Endothelial cell of umbilical vein (primary cell): Measurements from ENCODE around the gene TRMT1. TPM values are rescaled to one million over a fixed set of nuclear protein-coding genes. Genes with fewer than 3 reads are reported as not detected.

ENCODE experiments used
- BruUV-seq: library from RNA; stranded (reverse); fragments of 400-500 nt; replicated peaks from 2 replicates; lab custom pipeline; 2021; lab: Mats Ljungman, UMichigan
- CTCF ChIA-PET: fragments of 300-600, 350-600 bp; sonication (Branson Sonifier 250); formaldehyde crosslinking; loops from one replicate; lab custom pipeline; 2021; ENCODE audit warnings: antibody characterized with exemption, inconsistent platforms; lab: Charles Lee
- POLR2A ChIA-PET: fragments of 300-600, 350-600 bp; sonication (Branson Sonifier 250); formaldehyde crosslinking; loops from one replicate; lab custom pipeline; 2021; ENCODE audit warnings: antibody characterized with exemption, inconsistent platforms; lab: Charles Lee
- DNase-seq: peaks from one replicate; pipeline ENCODE4 v3.0.0-alpha.2; 2011; ENCODE audit warnings: low read depth, low spot score
- FAIRE-seq: peaks from 2 replicates; lab custom pipeline; 2011; peaks lifted over from hg19 to GRCh38; lab: Jason Lieb, UNC
- H2AFZ ChIP-seq: 2 replicates; pipeline ENCODE4 v1.6.0; 2012; ENCODE audit warnings: low read depth, low read length, control low read depth, inconsistent platforms
- H3K27ac ChIP-seq: 2 replicates; pipeline ENCODE4 v1.5.1; 2011; ENCODE audit warnings: low read depth, mild to moderate bottlenecking, control low read depth, low read length, moderate library complexity; ENCODE audit not compliant: insufficient read depth
- H3K27me3 ChIP-seq, 2 experiments: 2 replicates each; pipeline versions ENCODE4 v1.6.0 to v1.6.1; 2011; ENCODE audit warnings: low read length in 2 of 2, mixed read lengths in 1 of 2; ENCODE audit not compliant: control insufficient read depth in 2 of 2, insufficient read depth in 2 of 2
- H3K36me3 ChIP-seq, 2 experiments: 2 replicates in 1 of 2; 3 replicates in 1 of 2; pipeline ENCODE4 v1.5.1; 2011; ENCODE audit warnings: low read length in 2 of 2, mild to moderate bottlenecking in 1 of 2, moderate library complexity in 1 of 2; ENCODE audit not compliant: control insufficient read depth in 2 of 2, insufficient read depth in 2 of 2; ENCODE audit errors: extremely low read depth in 1 of 2
- H3K4me1 ChIP-seq: 3 replicates; pipeline ENCODE4 v1.5.1; 2011; ENCODE audit warnings: mild to moderate bottlenecking, low read length; ENCODE audit not compliant: control insufficient read depth, insufficient read depth; ENCODE audit errors: extremely low read depth
- H3K4me2 ChIP-seq: 2 replicates; pipeline ENCODE4 v1.6.1; 2011; ENCODE audit warnings: low read length, control low read depth, mixed read lengths; ENCODE audit not compliant: insufficient read depth
- H3K4me3 ChIP-seq, 3 experiments: fragments of 200-600 bp in 1 of 3; sonication (generic), shearing (Covaris generic) in 1 of 3; replicated peaks in 1 of 3; 2 replicates each; pipeline ENCODE4 v1.5.1; 2011 to 2016; ENCODE audit warnings: control low read depth in 3 of 3, low read length in 3 of 3, mild to moderate bottlenecking in 2 of 3, inconsistent platforms in 1 of 3, low read depth in 1 of 3, moderate library complexity in 1 of 3; ENCODE audit not compliant: insufficient read depth in 1 of 3
- H3K79me2 ChIP-seq: 2 replicates; pipeline ENCODE4 v1.6.0; 2012; ENCODE audit warnings: low read length, inconsistent platforms; ENCODE audit not compliant: control insufficient read depth, insufficient read depth
- H3K9ac ChIP-seq: replicated peaks from 2 replicates; pipeline ENCODE3; 2011; ENCODE audit warnings: low read length, control low read depth; ENCODE audit not compliant: insufficient read depth; ENCODE audit errors: extremely low read depth
- H3K9me1 ChIP-seq: replicated peaks from 3 replicates; pipeline ENCODE4 v1.6.0; 2011; ENCODE audit warnings: mild to moderate bottlenecking, low read length; ENCODE audit not compliant: control insufficient read depth, insufficient read depth; ENCODE audit errors: extremely low read depth
- H3K9me3 ChIP-seq: replicated peaks from 2 replicates; pipeline ENCODE4 v1.5.1; 2012; ENCODE audit warnings: low read length, inconsistent platforms; ENCODE audit not compliant: control insufficient read depth, insufficient read depth
- H4K20me1 ChIP-seq: replicated peaks from 2 replicates; pipeline ENCODE3; 2011; ENCODE audit warnings: mild to moderate bottlenecking, low read length; ENCODE audit not compliant: control insufficient read depth, insufficient read depth; ENCODE audit errors: extremely low read depth
- CTCF ChIP-seq, 2 donors: IDR thresholded peaks; 1 replicate in 1 of 2; 2 replicates in 1 of 2; pipeline ENCODE4 v1.5.1; 2011; ENCODE audit warnings: low read length in 2 of 2, mild to moderate bottlenecking in 2 of 2, moderate library complexity in 2 of 2, control low read depth in 1 of 2, inconsistent platforms in 1 of 2, low read depth in 1 of 2; ENCODE audit not compliant: insufficient read depth in 1 of 2; ENCODE audit errors: extremely low read depth in 1 of 2
- EZH2 ChIP-seq: IDR thresholded peaks from 2 replicates; pipeline ENCODE4 v1.6.1; 2012; ENCODE audit warnings: borderline replicate concordance, low read depth, mild to moderate bottlenecking, moderate library complexity, low read length, inconsistent platforms; ENCODE audit not compliant: severe bottlenecking
- FOS ChIP-seq: IDR thresholded peaks from 2 replicates; pipeline ENCODE4 v1.6.1; 2011; ENCODE audit warnings: mild to moderate bottlenecking, low read length, moderate library complexity, borderline replicate concordance; ENCODE audit not compliant: insufficient read depth
- GATA2 ChIP-seq: IDR thresholded peaks from 2 replicates; pipeline ENCODE4 v1.7.0; 2011; ENCODE audit warnings: low read depth, mild to moderate bottlenecking, moderate library complexity, mixed read lengths, low read length; ENCODE audit not compliant: insufficient read length, insufficient read depth
- JUN ChIP-seq: IDR thresholded peaks from 2 replicates; pipeline ENCODE4 v1.6.1; 2011; ENCODE audit warnings: borderline replicate concordance, low read depth; ENCODE audit not compliant: insufficient read length, insufficient read depth
- MYC ChIP-seq: IDR thresholded peaks from one replicate; pipeline ENCODE4 v1.6.1; 2011; ENCODE audit warnings: mild to moderate bottlenecking, low read depth, low read length
- POLR2A ChIP-seq: IDR thresholded peaks from 2 replicates; pipeline ENCODE4 v1.6.1; 2012; ENCODE audit warnings: low read depth, mild to moderate bottlenecking, control low read depth, low read length
- POLR2AphosphoS5 ChIP-seq: IDR thresholded peaks from 2 replicates; pipeline ENCODE4 v1.6.1; 2012; ENCODE audit warnings: low read depth, mild to moderate bottlenecking, control low read depth, low read length, moderate library complexity; ENCODE audit not compliant: insufficient read depth
- dilution Hi-C: fragments of 300-500 bp; cut with MboI; formaldehyde crosslinking; loops from one replicate; pipeline ENCODE4 v1.15.0; 2019; ENCODE audit warnings: low sequenced_read_pairs; ENCODE audit not compliant: extremely low pct_ligation_motif_present
- intact Hi-C: fragments of 100-400 bp; cut with micrococcal nuclease; formaldehyde crosslinking; loops from one replicate; pipeline ENCODE4 v1.10.0; 2022
- polyA plus RNA-seq, 4 experiments: library from polyadenylated mRNA; depleted of rRNA in 3 of 4; stranded (reverse) in 3 of 4; unstranded in 1 of 4; fragments of >200 nt; gene quantifications; 2 replicates each; pipeline versions ENCODE4 v1.2.1 to v1.2.3, GENCODE V29; 2011 to 2012; ENCODE audit warnings: missing spikeins in 1 of 4
- total RNA-seq: library from RNA; stranded (reverse); gene quantifications from 2 replicates; pipeline ENCODE4 v1.2.3, GENCODE V29; 2021
- TF ChIP-seq, protein P1 (sequence below): IDR thresholded peaks from 2 replicates; pipeline ENCODE4 v1.6.1; 2011; ENCODE audit not compliant: insufficient read depth, insufficient read length

Gene TRMT1
- total and polyA plus RNA-seq, 2 donors (not counting 3 experiments of a cell fraction or from before 2014, with no cell fraction given) = 46.3 to 53.0 TPM

GRCh38 chr19:13071444-13072187 is 44.9 kb downstream of the TRMT1 start:
- no peak for DNase-seq
- Histone ChIP-seq H3K27me3 (no peaks in the 10 kb centered on the region), H3K4me3 (no peak overlapping the region), H3K9ac (no peak overlapping the region), H2AFZ (no peak overlapping the region), H3K4me1 (no peaks in the 10 kb centered on the region), H3K4me2 (no peak overlapping the region), H3K36me3 (peaks cover 0 to 6% of the 10 kb centered on the region in 2 experiments), H3K79me2 (no peaks in the 10 kb centered on the region), H3K27ac (no peak overlapping the region), H4K20me1 (no peaks in the 10 kb centered on the region), H3K9me3 (no peaks in the 10 kb centered on the region), H3K9me1 (no peaks in the 10 kb centered on the region)
- dilution Hi-C loops (no loop called here), intact Hi-C loops (no loop called here)
- no TSS peak for BruUV-seq
- CTCF ChIA-PET = interaction anchor here (0.6 to 6.2 kb wide), 5 partner anchors 10 to 110 kb away, joined by 3 to 32 read pairs (median 3); no protein-coding TSS in a partner anchor
- TF ChIP-seq FOS (no peak), POLR2A (no peak), MYC (no peak), CTCF (IDR thresholded peaks at IDR 0.05; ENCODE audit: extremely low read depth in 1 of 2, insufficient read depth in 1 of 2, low read depth in 1 of 2, low read length in 2 of 2) (no peak), GATA2 (no peak), JUN (no peak), EZH2 (no peak), POLR2AphosphoS5 (no peak)
- TF ChIP-seq, protein P1, sequence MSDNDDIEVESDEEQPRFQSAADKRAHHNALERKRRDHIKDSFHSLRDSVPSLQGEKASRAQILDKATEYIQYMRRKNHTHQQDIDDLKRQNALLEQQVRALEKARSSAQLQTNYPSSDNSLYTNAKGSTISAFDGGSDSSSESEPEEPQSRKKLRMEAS = no peak
- FAIRE-seq = no peak
- POLR2A ChIA-PET = no interaction called here
